ENCODE measurements around the gene TOP3B.
A peak's percentile ranks its signal among the peaks of the same experiment; 100 is the strongest.

The TOP3B gene

DNA sequence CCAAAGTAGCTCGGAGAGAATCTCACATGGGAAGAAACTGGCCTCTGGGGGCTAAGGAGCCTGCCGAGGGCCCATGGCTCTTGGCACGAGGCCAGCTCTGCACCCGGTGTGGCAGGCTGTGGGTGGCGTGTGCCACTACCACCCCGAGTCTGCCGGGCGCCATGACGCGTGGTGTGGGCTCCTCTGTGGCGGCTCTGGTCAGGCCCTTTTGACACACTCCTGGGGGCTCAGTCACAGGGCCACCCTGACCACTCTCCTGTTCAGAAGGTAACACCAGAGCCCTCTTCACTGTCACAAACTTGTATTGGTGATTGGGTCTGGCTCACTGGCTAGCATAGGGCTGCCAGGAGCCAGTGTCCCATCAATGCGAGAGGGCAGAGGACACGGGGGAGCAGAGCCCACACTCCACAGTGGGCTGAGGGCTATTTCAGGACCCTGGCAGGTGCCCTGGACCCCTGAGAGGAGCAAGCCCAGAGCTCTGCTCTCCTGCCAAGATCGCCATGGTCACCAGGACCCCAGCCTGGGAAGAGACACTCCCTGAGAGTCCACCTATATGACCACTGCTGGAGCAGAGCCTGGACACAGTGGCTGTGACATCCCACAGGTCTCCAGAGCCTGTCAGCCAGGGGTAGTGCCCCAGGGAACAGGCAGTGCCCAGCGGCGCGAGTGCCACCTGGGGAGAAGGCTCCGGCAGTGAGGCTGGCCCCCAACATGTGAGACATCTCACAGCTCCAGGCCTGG lies 21.3 kb downstream of the TOP3B start:
- no peak for DNase-seq (ENCODE audit: low read depth)
- no peak overlapping the region for H3K4me3 ChIP-seq (ENCODE audit: control insufficient read depth, low read depth, low read length)
- TF ChIP-seq, protein P1, sequence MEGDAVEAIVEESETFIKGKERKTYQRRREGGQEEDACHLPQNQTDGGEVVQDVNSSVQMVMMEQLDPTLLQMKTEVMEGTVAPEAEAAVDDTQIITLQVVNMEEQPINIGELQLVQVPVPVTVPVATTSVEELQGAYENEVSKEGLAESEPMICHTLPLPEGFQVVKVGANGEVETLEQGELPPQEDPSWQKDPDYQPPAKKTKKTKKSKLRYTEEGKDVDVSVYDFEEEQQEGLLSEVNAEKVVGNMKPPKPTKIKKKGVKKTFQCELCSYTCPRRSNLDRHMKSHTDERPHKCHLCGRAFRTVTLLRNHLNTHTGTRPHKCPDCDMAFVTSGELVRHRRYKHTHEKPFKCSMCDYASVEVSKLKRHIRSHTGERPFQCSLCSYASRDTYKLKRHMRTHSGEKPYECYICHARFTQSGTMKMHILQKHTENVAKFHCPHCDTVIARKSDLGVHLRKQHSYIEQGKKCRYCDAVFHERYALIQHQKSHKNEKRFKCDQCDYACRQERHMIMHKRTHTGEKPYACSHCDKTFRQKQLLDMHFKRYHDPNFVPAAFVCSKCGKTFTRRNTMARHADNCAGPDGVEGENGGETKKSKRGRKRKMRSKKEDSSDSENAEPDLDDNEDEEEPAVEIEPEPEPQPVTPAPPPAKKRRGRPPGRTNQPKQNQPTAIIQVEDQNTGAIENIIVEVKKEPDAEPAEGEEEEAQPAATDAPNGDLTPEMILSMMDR (IDR thresholded peaks at IDR 0.05; ENCODE audit: control insufficient read depth, insufficient read depth, low read depth, low read length, missing control alignments) = no peak

DNA sequence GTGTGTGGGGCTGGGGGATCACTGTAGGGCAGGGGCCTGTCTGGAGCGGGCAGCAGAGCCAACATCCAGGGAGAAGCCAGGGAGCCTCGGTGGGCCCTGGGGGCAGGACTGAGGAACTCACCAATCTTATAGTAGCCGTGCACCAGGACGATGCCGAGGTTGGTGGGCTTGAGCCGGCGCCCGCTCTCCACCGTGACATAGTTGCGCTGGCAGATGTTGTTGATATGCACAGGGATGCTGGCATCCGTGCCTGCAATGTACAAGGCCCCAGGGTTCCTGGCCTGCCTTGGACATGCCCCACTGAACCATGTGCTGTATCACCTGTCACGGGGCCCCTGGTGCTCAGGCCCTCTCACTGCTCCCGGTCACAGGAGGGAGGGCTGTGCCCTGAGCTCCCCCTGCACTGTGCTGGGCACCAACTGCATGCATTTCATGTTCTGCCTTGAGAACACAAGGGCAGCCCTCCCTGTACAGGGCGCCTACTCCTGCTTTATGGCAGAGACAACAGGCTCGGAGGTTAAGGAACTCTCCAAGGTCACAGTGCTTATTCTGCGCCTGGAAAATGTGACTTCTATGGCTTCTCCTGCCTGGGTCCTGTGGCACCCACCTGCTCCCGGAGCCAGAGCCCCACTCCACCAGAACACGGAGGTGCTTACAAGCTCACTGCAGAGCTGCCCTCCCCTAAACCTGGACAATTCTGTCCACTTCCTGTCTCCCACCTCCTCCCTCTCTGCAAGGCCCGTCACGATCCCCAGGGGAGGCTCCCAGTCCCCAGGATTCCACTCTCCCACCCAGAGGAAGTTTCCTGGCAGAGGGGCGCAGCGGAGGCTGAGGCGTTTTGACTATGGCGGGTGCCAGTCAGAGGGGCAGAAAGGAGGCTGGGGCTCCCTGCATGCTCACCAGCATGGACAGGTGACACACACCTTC lies 22.1 kb downstream of the TOP3B start:
- DNase-seq (ENCODE audit: low read depth) = no peak
- H3K4me3 ChIP-seq (ENCODE audit: control insufficient read depth, low read depth, low read length) = no peak overlapping the region
- TF ChIP-seq, protein P1 (IDR thresholded peaks at IDR 0.05; ENCODE audit: control insufficient read depth, insufficient read depth, low read depth, low read length, missing control alignments) = no peak

DNA sequence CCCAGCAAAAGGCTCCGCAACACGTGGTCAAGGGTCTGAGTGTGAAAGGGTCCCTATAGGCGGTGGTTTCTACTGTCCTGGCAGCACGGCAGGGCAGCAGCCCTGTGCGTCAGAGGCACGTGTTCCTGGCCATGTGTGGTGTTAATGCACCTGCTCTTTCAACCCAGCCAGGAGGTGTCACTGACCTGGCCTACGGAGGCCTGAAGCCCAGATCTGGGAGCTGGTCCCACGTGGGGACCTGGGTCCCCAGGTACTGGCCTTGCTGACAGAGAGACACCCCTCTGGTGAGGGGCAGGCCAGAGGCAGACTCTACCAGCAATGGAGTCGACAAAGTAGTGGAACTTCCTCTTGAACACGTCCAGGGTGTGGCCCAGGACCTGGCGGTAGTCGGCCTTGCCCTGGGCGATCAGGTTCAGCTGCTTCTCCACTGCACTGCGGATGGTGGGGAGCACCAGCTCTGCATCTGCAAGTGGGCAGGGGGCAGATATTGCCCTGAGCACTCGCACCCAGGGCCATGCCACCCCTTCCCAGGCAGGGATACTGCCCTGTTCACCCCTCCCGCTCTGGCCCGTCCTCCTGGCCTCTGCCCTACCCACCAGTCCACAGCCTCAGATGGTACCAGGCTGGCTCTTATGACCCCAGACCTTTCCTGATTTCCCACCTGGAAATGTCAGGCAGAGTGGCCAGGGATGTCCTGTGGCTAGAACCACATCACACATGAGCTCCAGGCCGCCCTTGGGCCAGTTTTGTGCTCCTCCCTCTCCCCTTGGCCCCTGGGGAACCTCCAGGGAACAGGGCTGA lies 23.1 kb downstream of the TOP3B start:
- no peak overlapping the region for H3K4me3 ChIP-seq (ENCODE audit: control insufficient read depth, low read depth, low read length)

DNA sequence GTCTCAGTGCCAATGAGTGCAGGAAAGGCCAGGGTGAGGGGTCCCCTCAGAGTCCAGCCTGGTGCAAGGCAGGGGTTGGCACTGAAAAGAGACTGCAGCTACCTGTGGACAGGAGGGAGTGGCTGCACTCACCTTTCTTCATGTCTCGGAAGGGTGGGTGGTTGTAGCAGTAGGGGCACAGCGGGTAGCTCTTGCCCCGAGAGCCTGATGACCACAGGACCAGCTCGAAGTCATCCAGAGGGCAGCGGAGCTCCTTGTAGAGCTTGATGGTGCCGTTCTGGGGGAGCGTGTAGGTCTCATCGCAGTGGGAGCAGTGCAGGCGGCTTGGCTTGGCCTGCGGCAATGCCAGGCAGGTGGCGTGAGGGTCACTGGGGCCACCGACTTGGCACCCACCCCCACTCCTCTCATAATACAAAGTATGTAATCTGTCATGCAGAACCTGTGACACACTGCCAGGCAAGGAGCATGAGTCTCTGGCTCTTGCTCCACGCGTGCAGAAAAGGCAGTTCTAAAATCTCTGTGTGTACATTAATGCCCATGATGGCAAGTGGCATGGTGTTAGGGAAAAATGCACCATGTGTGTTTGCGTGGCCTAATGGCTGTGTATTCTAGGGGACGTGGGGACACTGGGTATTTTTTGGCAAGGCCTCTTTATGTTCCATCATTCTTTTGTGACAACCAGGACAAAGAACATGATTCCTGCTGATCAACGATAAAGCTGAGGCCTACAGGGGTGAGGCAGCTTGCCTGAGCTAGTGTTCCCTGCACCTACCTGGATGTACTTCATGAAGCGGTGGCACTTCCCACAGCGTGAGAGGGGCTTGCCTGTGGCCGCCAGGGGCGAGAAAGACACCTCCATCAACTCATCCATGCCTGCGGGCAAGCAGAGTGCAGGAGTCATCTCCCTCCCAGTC lies 24.0 kb downstream of the TOP3B start:
- no peak overlapping the region for H3K4me3 ChIP-seq (ENCODE audit: control insufficient read depth, low read depth, low read length)
- DNase-seq (ENCODE audit: low read depth) = no peak
- TF ChIP-seq, protein P1 (IDR thresholded peaks at IDR 0.05; ENCODE audit: control insufficient read depth, insufficient read depth, low read depth, low read length, missing control alignments) = no peak

More for the DNA sequence above, 23.1 kb downstream of the TOP3B start:
- TF ChIP-seq, protein P1 (IDR thresholded peaks at IDR 0.05; ENCODE audit: control insufficient read depth, insufficient read depth, low read depth, low read length, missing control alignments) = no peak
- no peak for DNase-seq (ENCODE audit: low read depth)

DNA sequence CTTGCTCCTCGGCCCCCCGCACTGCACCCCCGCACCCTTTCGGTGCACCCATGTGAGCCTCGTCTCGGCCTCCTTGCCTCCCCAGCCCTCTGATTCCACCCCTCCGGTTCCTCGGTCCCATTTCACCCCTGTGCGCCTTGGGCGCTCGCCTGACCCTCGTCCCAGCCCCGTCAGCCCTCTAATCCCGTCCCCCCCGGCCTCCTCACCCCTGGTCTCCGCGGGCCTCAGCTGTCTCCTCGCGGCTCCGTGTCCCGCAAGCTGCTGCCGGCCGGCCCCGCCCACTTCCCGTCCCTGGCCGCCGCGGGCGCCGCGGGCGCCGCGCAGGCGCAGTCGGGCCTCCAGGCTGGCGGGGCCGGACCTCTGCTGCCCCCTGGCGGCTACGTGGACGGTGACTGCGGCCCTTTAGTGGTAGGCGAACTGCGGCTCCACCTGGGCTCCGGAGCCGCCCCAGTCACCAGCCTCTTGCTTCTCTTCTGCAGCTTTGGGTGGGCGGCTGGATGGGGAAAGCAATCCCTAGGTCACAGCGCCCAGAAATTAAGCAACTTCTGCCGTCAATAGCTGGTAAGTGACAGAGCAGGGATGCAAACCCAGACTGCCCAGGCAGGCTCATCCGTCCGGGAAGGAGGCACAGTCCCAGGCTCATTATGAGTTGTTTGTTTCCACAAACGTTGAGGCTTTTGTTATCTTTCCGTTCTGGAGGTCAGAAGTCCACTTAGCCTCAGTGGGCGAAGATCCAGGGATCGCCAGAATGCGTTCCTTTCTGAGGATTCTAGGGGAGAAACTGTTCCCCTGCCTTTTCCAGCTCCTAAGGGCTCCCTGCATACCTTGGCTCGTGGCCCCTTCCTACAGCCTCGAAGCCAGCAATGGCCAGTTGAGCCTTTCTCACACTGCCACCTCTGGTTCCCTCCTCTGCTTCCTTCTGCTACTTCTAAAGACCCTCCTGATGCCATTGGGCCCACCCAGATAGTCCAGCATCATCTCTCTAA lies 29.7 kb downstream of the TOP3B start, which contains the start of gene PPM1F:
PPM1F (minus strand) TSS at position 263 of the 986 bp plus-strand sequence. CDS start 6,800 bp downstream, outside the sequence.
- TF ChIP-seq, protein P1 (IDR thresholded peaks at IDR 0.05; ENCODE audit: control insufficient read depth, insufficient read depth, low read depth, low read length, missing control alignments) = peak; percentile 73
- H3K4me3 ChIP-seq (ENCODE audit: control insufficient read depth, low read depth, low read length) = peak within 1 kb of the TSS; percentile 86
- no peak for DNase-seq (ENCODE audit: low read depth)

All from AG09309 (cell line).